Measurements from ENCODE around the gene TMEM35B.
A peak's percentile ranks its signal among the peaks of the same experiment; 100 is the strongest.

Gene TMEM35B

GRCh38 chr1:34984435-34984792 is 733 bp downstream of the TMEM35B start:
- H3K4me3 Mint-ChIP-seq = peak overlapping the region; percentile 95
- peaks cover 22% of the 10 kb centered on the region for H3K36me3 Mint-ChIP-seq (ENCODE audit: low read depth)
- H3K27ac Mint-ChIP-seq = peak overlapping the region; percentile 94
- H3K9me3 Mint-ChIP-seq = no peaks in the 10 kb centered on the region
- H3K27me3 Mint-ChIP-seq (ENCODE audit: low read depth) = no peaks in the 10 kb centered on the region
- no peak for DNase-seq (ENCODE audit: low spot score)
- peaks cover 26% of the 10 kb centered on the region for H3K4me1 Mint-ChIP-seq (ENCODE audit: low read depth)

DNA sequence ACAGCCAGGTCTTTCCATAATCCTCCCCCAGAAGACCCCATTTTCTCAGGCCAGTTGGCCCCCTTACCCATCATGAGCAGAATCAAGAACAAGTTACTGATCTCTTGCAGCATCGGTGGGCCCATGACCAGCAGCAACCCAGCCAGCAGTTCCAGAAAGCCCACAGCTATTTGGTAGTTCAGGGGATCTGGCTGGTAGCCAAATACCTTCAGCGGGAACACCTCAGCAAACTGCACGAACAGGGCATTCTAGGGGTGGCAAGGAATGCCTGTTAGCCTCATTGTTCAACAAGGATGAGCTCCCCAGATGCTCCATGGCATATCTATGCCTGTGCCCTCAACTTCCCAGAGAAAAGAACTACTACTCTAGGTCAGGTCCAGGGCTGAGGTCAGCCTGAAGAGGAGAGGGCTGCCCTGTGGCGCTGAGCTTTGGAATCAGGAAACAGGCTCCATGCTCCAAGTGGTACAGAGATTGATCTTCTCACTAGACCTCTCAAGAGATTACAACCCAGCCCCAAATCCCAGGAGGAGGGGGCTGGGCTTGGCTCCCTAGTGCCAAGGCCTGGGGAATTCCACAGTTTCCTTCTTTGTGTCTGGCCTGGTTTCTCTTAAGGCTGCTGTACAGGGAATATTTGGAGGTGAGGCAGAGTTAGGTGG is 1.3 kb downstream of the TMEM35B start:
- DNase-seq (ENCODE audit: low spot score) = no peak
- no peaks in the 10 kb centered on the region for H3K27me3 Mint-ChIP-seq (ENCODE audit: low read depth)
- H3K36me3 Mint-ChIP-seq (ENCODE audit: low read depth) = peaks cover 22% of the 10 kb centered on the region
- H3K27ac Mint-ChIP-seq = peak overlapping the region; percentile 94
- H3K4me3 Mint-ChIP-seq = peak overlapping the region; percentile 95
- H3K9me3 Mint-ChIP-seq = no peaks in the 10 kb centered on the region
- H3K4me1 Mint-ChIP-seq (ENCODE audit: low read depth) = peaks cover 24% of the 10 kb centered on the region

GRCh38 chr1:34982820-34983376 is 2.2 kb downstream of the TMEM35B start:
- peaks cover 16% of the 10 kb centered on the region for H3K36me3 Mint-ChIP-seq (ENCODE audit: low read depth)

GRCh38 chr1:34980715-34981114 is 4.4 kb downstream of the TMEM35B start:
- Mint-ChIP-seq H3K36me3 (ENCODE audit: low read depth) (peaks cover 17% of the 10 kb centered on the region), H3K4me1 (ENCODE audit: low read depth) (peaks cover 14% of the 10 kb centered on the region), H3K4me3 (no peak overlapping the region), H3K27ac (no peak overlapping the region), H3K9me3 (no peaks in the 10 kb centered on the region), H3K27me3 (ENCODE audit: low read depth) (no peaks in the 10 kb centered on the region)
- DNase-seq (ENCODE audit: low spot score) = no peak

More at GRCh38 chr1:34982820-34983376, 2.2 kb downstream of the TMEM35B start:
- Mint-ChIP-seq H3K27me3 (ENCODE audit: low read depth) (no peaks in the 10 kb centered on the region), H3K27ac (no peak overlapping the region), H3K9me3 (no peaks in the 10 kb centered on the region), H3K4me3 (peak overlapping the region; percentile 48), H3K4me1 (ENCODE audit: low read depth) (peaks cover 17% of the 10 kb centered on the region)
- DNase-seq (ENCODE audit: low spot score) = no peak

- Mint-ChIP-seq H3K36me3 (ENCODE audit: low read depth) (peaks cover 19% of the 10 kb centered on the region), H3K4me3 (no peak overlapping the region), H3K4me1 (ENCODE audit: low read depth) (peaks cover 9% of the 10 kb centered on the region), H3K27ac (no peak overlapping the region), H3K27me3 (ENCODE audit: low read depth) (no peaks in the 10 kb centered on the region), H3K9me3 (no peaks in the 10 kb centered on the region)
- no peak for DNase-seq (ENCODE audit: low spot score)
Observed at GRCh38 chr1:34978921-34979320, 6.2 kb downstream of the TMEM35B start.

GRCh38 chr1:34977858-34978257 is 7.3 kb downstream of the TMEM35B start:
- no peak for DNase-seq (ENCODE audit: low spot score)
- peaks cover 1% of the 10 kb centered on the region for H3K4me1 Mint-ChIP-seq (ENCODE audit: low read depth)
- H3K27me3 Mint-ChIP-seq (ENCODE audit: low read depth) = no peaks in the 10 kb centered on the region
- H3K9me3 Mint-ChIP-seq = no peaks in the 10 kb centered on the region
- H3K36me3 Mint-ChIP-seq (ENCODE audit: low read depth) = peaks cover 17% of the 10 kb centered on the region
- no peak overlapping the region for H3K4me3 Mint-ChIP-seq
- no peak overlapping the region for H3K27ac Mint-ChIP-seq

DNA sequence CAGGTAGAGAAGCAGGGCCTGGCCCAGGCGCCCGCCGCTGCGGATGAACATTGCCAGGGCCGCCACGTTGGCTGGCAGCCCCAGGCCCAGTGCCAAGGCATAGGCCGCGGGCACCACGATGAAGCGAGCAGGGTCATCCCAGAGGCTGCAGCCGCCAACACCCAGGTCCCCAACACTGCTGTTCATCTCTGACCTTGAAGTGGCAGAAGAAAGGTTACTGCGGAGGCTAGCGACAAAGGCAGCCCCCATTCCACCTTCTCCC is 8.0 kb downstream of the TMEM35B start:
- peaks cover 17% of the 10 kb centered on the region for H3K36me3 Mint-ChIP-seq (ENCODE audit: low read depth)
- no peak for DNase-seq (ENCODE audit: low spot score)
- no peaks in the 10 kb centered on the region for H3K4me1 Mint-ChIP-seq (ENCODE audit: low read depth)
- H3K27me3 Mint-ChIP-seq (ENCODE audit: low read depth) = no peaks in the 10 kb centered on the region
- no peak overlapping the region for H3K27ac Mint-ChIP-seq
- H3K9me3 Mint-ChIP-seq = no peaks in the 10 kb centered on the region
- no peak overlapping the region for H3K4me3 Mint-ChIP-seq

- Mint-ChIP-seq H3K9me3 (no peaks in the 10 kb centered on the region), H3K27me3 (ENCODE audit: low read depth) (no peaks in the 10 kb centered on the region), H3K36me3 (ENCODE audit: low read depth) (peaks cover 17% of the 10 kb centered on the region), H3K27ac (no peak overlapping the region), H3K4me1 (ENCODE audit: low read depth) (no peaks in the 10 kb centered on the region), H3K4me3 (no peak overlapping the region)
- no peak for DNase-seq (ENCODE audit: low spot score)
Observed at GRCh38 chr1:34976384-34977209, 8.6 kb downstream of the TMEM35B start.

- Mint-ChIP-seq H3K27ac (no peak overlapping the region), H3K9me3 (no peaks in the 10 kb centered on the region), H3K27me3 (ENCODE audit: low read depth) (no peaks in the 10 kb centered on the region), H3K36me3 (ENCODE audit: low read depth) (peaks cover 11% of the 10 kb centered on the region), H3K4me3 (no peak overlapping the region), H3K4me1 (ENCODE audit: low read depth) (no peaks in the 10 kb centered on the region)
- DNase-seq (ENCODE audit: low spot score) = no peak
Observed at GRCh38 chr1:34975771-34976170, 9.4 kb downstream of the TMEM35B start.

- Mint-ChIP-seq H3K27me3 (ENCODE audit: low read depth) (no peaks in the 10 kb centered on the region), H3K9me3 (no peaks in the 10 kb centered on the region), H3K27ac (no peak overlapping the region), H3K4me1 (ENCODE audit: low read depth) (no peaks in the 10 kb centered on the region), H3K36me3 (ENCODE audit: low read depth) (peaks cover 11% of the 10 kb centered on the region), H3K4me3 (no peak overlapping the region)
- no peak for DNase-seq (ENCODE audit: low spot score)
Observed at GRCh38 chr1:34975338-34975737, 9.8 kb downstream of the TMEM35B start.

DNA sequence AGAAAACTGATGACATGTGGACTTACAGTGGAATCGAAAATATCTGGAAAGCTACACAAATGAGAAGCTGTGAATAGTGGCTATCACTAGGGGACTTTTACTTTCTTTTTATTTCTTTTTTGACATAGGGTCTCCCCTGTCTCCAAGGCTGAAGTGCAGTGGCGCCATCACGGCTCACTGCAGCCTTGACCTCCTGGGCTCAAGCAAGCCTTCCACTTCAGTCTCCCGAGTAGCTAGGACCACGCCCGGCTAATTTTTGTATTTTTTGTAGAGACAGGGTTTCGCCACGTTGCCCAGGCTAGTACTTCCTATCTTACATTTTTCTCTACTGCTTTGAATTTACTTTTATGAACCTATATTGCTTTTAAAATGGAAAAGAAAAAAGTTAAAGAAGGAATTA is 10.5 kb downstream of the TMEM35B start:
- Mint-ChIP-seq H3K27me3 (ENCODE audit: low read depth) (no peaks in the 10 kb centered on the region), H3K9me3 (no peaks in the 10 kb centered on the region), H3K4me1 (ENCODE audit: low read depth) (no peaks in the 10 kb centered on the region), H3K27ac (no peak overlapping the region), H3K36me3 (ENCODE audit: low read depth) (peaks cover 10% of the 10 kb centered on the region), H3K4me3 (no peak overlapping the region)
- DNase-seq (ENCODE audit: low spot score) = no peak

GRCh38 chr1:34973326-34973725 is 11.8 kb downstream of the TMEM35B start:
- no peak for DNase-seq (ENCODE audit: low spot score)
- peaks cover 7% of the 10 kb centered on the region for H3K9me3 Mint-ChIP-seq

GRCh38 chr1:34970829-34971228 is 14.3 kb downstream of the TMEM35B start:
- no peak for DNase-seq (ENCODE audit: low spot score)
- Mint-ChIP-seq H3K4me1 (ENCODE audit: low read depth) (no peaks in the 10 kb centered on the region), H3K36me3 (ENCODE audit: low read depth) (peaks cover 3% of the 10 kb centered on the region), H3K27me3 (ENCODE audit: low read depth) (peaks cover under 1% of the 10 kb centered on the region), H3K4me3 (no peak overlapping the region), H3K9me3 (peaks cover 7% of the 10 kb centered on the region), H3K27ac (no peak overlapping the region)

More at GRCh38 chr1:34973326-34973725, 11.8 kb downstream of the TMEM35B start:
- Mint-ChIP-seq H3K4me1 (ENCODE audit: low read depth) (no peaks in the 10 kb centered on the region), H3K27me3 (ENCODE audit: low read depth) (no peaks in the 10 kb centered on the region), H3K36me3 (ENCODE audit: low read depth) (peaks cover 10% of the 10 kb centered on the region), H3K27ac (no peak overlapping the region), H3K4me3 (no peak overlapping the region)

GRCh38 chr1:34970220-34970735 is 14.9 kb downstream of the TMEM35B start:
- Mint-ChIP-seq H3K27ac (no peak overlapping the region), H3K27me3 (ENCODE audit: low read depth) (peaks cover 3% of the 10 kb centered on the region), H3K4me1 (ENCODE audit: low read depth) (no peaks in the 10 kb centered on the region), H3K9me3 (peaks cover 7% of the 10 kb centered on the region), H3K4me3 (no peak overlapping the region), H3K36me3 (ENCODE audit: low read depth) (no peaks in the 10 kb centered on the region)
- no peak for DNase-seq (ENCODE audit: low spot score)

Data from T-helper 2 cell treated with Interferon-gamma antibody and Interleukin-4, amounts not matched to agents 5 μg/mL and 100 μg/mL, for 36 hours (primary cell).